Dermis blood vessel endothelial cell (primary cell): ENCODE data around the gene KRTAP9-7. TPM values are rescaled to one million over a fixed set of nuclear protein-coding genes. Genes with fewer than 3 reads are reported as not detected.

Experiments
- DNase-seq: peaks from one replicate; pipeline ENCODE4 v3.0.0; 2010
- total RNA-seq: library from RNA; depleted of rRNA; stranded (reverse); fragments of >200 nt; gene quantifications from 2 replicates; pipeline ENCODE4 v1.2.3, GENCODE V29; 2014

The KRTAP9-7 gene
- total RNA-seq, 1 donor from 2014 or later, result not detected

- no peak for DNase-seq
Measured at GRCh38 chr17:41322903-41323895, 47.7 kb downstream of the KRTAP9-7 start.

DNA sequence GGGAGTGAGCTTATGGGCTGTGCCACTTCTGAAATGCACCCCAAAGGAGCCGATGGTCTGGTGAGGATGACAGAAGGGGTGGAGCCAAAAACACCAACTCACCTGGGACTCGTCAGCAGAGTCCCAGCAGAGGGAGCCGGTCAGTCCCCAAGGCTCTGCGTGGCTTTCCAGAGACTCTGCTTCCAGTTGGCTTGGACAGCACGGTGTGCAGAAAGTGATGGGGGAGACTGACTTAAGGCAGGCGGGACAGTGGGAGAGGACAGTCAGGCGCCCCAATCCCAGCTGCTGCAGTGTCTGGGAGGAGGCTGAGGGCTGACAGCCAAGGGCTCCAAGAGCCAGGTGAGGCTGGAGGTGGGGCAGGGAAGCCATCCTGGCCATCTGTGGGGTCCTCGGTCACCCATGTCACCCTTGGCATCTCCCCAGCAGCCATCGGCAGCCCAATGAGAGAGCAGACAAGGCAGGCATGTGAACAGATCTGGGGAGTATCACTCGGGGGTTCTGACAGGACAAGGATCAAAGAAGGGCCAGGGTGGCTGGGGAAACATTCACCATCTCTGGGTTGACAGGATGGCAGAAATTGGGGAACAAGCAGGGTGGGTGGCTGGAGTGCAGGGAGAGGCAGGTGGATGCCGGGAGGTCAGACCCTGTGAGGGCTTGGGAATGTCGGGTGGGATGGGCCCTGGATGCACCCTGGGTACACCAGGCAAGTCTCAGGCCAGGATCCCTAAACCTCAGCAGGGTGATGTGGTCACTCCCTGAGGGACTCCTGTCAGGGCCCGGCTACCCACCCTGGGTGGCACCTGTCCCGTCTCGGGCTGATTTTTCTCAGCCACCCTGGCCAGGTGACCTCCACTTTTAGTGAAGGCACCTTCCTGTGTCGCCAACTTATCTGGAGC is 48.9 kb downstream of the KRTAP9-7 start:
- DNase-seq, result peak; percentile 12

DNA sequence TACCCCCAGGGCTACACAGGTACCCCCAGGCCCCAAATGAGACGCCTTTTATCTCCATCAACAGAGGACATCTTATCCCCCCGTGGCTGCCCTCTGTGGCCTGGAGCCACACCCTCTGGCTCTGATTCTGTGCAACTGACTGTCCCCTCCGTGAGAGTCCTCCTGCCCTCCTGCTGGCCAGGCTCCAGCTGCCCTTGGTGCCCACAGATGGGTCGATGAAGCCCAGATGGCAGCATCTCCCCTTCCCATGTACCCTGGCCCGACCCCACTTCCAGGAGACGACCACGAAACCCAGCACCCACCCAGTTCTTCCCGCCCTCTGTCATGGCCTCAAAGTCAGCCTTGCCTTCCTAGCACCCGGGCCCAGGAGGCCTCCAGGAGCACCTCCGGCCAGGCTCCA is 49.6 kb downstream of the KRTAP9-7 start:
- no peak for DNase-seq

- DNase-seq, result no peak
Measured at GRCh38 chr17:41325611-41326010, 50.1 kb downstream of the KRTAP9-7 start.

Other genes starting within 250 kb of the KRTAP9-7 start
- not detected in 2 replicates for gene KRTAP1-5, start 248.5 kb upstream of the KRTAP9-7 start, total RNA-seq
- gene KRTAP1-4, start 245.5 kb upstream of the KRTAP9-7 start, total RNA-seq, result not detected in 2 replicates
- not detected in 2 replicates for gene KRTAP1-3, start 240.8 kb upstream of the KRTAP9-7 start, total RNA-seq
- not detected in 2 replicates for gene KRTAP1-1, start 234.2 kb upstream of the KRTAP9-7 start, total RNA-seq
- gene KRTAP2-1, start 228.4 kb upstream of the KRTAP9-7 start, total RNA-seq, result not detected in 2 replicates
- gene KRTAP2-2, start 220.5 kb upstream of the KRTAP9-7 start, total RNA-seq, result not detected in 2 replicates
- not detected in 2 replicates for gene KRTAP2-3, start 215.6 kb upstream of the KRTAP9-7 start, total RNA-seq
- not detected in 2 replicates for gene KRTAP2-4, start 209.8 kb upstream of the KRTAP9-7 start, total RNA-seq
- not detected in 2 replicates for gene KRTAP4-7, start 191.5 kb upstream of the KRTAP9-7 start, total RNA-seq
- not detected in 2 replicates for gene KRTAP4-8, start 177.6 kb upstream of the KRTAP9-7 start, total RNA-seq
- not detected in 2 replicates for gene KRTAP4-16, start 173.5 kb upstream of the KRTAP9-7 start, total RNA-seq
- not detected in 2 replicates for gene KRTAP4-9, start 170.3 kb upstream of the KRTAP9-7 start, total RNA-seq
- not detected in 2 replicates for gene KRTAP4-11, start 157.3 kb upstream of the KRTAP9-7 start, total RNA-seq
- gene KRTAP4-12, start 151.5 kb upstream of the KRTAP9-7 start, total RNA-seq, result not detected in 2 replicates
- 0.19 TPM in 1 of 2 replicates, not detected in the other for gene KRTAP4-6, start 135.2 kb upstream of the KRTAP9-7 start, total RNA-seq
- not detected in 2 replicates for gene KRTAP4-5, start 125.9 kb upstream of the KRTAP9-7 start, total RNA-seq
- gene KRTAP4-4, start 115.0 kb upstream of the KRTAP9-7 start, total RNA-seq, result not detected in 2 replicates
- gene KRTAP4-3, start 107.5 kb upstream of the KRTAP9-7 start, total RNA-seq, result not detected in 2 replicates
- gene KRTAP4-2, start 97.5 kb upstream of the KRTAP9-7 start, total RNA-seq, result not detected in 2 replicates
- not detected in 2 replicates for gene KRTAP4-1, start 90.8 kb upstream of the KRTAP9-7 start, total RNA-seq
- not detected in 2 replicates for gene KRTAP9-1, start 85.8 kb upstream of the KRTAP9-7 start, total RNA-seq
- not detected in 2 replicates for gene KRTAP9-2, start 49.0 kb upstream of the KRTAP9-7 start, total RNA-seq
- gene KRTAP9-3, start 43.2 kb upstream of the KRTAP9-7 start, total RNA-seq, result not detected in 2 replicates
- gene KRTAP9-8, start 37.7 kb upstream of the KRTAP9-7 start, total RNA-seq, result not detected in 2 replicates
- gene KRTAP9-4, start 26.0 kb upstream of the KRTAP9-7 start, total RNA-seq, result not detected in 2 replicates
- gene KRTAP9-9, start 20.3 kb upstream of the KRTAP9-7 start, total RNA-seq, result not detected in 2 replicates
- not detected in 2 replicates for gene KRTAP9-6, start 10.3 kb upstream of the KRTAP9-7 start, total RNA-seq
- not detected in 2 replicates for gene KRTAP29-1, start 27.2 kb downstream of the KRTAP9-7 start, total RNA-seq
- 0.05 TPM in 1 of 2 replicates, not detected in the other for gene KRTAP16-1, start 33.6 kb downstream of the KRTAP9-7 start, total RNA-seq
- gene KRTAP17-1, start 40.0 kb downstream of the KRTAP9-7 start, total RNA-seq, result not detected in 2 replicates
- not detected in 2 replicates for gene KRT33A, start 75.1 kb downstream of the KRTAP9-7 start, total RNA-seq
- not detected in 2 replicates for gene KRT33B, start 94.1 kb downstream of the KRTAP9-7 start, total RNA-seq
- 0.51 TPM in 1 of 2 replicates, not detected in the other for gene KRT34, start 106.6 kb downstream of the KRTAP9-7 start, total RNA-seq
- gene KRT31, start 121.9 kb downstream of the KRTAP9-7 start, total RNA-seq, result not detected in 2 replicates
- not detected in 2 replicates for gene KRT37, start 148.9 kb downstream of the KRTAP9-7 start, total RNA-seq
- gene KRT38, start 165.3 kb downstream of the KRTAP9-7 start, total RNA-seq, result not detected in 2 replicates
- gene KRT32, start 191.7 kb downstream of the KRTAP9-7 start, total RNA-seq, result not detected in 2 replicates
- not detected in 2 replicates for gene KRT35, start 205.5 kb downstream of the KRTAP9-7 start, total RNA-seq
- 0.14 and 0.17 TPM in 2 replicates for gene KRT36, start 214.2 kb downstream of the KRTAP9-7 start, total RNA-seq
- gene KRT13, start 229.9 kb downstream of the KRTAP9-7 start, total RNA-seq, result not detected in 2 replicates
- gene KRT15, start 243.2 kb downstream of the KRTAP9-7 start, total RNA-seq, result 0.51 TPM in 2 replicates